ENCODE measurements around the gene EDDM3A.
"Not testable (repeated sequence)": the region's sequence is repeated elsewhere in the genome, so short reads cannot be mapped to it uniquely, and the experiment has no call there.

EDDM3A gene, protein sequence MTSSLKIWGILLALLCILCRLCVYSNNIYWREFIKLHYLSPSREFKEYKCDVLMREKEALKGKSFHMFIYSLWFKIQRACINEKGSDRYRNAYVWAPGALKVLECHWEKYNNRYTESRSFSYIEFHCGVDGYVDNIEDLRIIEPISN

DNA sequence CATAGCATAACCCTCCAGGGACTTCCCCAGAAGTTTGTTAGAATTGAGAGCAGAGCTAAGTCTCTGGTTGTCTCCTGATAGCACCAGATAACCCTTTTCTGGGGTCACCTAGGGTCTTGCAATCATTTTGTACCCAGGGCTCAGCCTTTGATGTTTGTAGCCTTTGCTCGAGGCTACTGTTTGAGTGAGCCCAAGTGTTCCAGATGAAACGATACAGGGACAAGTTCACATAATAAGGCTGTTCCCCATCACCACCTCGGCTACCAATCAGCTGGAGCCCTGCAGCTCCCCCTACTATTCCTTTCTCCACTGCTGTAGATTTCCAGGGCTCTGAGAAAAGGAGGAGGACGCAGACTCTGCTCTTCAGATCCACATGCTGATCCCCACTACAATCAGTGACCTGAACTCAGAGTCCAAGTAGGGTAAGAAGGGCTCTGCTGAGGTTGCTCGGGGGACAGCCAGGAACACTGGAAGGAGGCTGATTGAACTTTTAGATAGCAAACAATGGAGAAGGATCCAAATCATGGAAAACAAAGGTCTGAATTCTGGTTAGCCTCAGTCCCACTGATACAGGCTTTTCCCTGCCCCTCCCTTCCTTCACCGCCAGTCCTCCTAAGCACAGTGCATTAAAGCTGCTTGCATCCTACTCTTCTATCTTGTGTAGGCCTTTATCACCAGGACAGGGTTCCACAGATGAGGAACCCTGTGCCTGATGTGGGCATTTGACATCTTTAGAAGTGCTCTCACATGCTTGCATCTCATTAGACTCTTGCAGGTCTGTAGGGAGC lies at the start of gene EDDM3A:
Gene EDDM3A (plus strand): TSS at position 317 of the 788 bp plus-strand sequence. CDS start 1,694 bp downstream, outside the sequence.
- no peak for DNase-seq

DNA sequence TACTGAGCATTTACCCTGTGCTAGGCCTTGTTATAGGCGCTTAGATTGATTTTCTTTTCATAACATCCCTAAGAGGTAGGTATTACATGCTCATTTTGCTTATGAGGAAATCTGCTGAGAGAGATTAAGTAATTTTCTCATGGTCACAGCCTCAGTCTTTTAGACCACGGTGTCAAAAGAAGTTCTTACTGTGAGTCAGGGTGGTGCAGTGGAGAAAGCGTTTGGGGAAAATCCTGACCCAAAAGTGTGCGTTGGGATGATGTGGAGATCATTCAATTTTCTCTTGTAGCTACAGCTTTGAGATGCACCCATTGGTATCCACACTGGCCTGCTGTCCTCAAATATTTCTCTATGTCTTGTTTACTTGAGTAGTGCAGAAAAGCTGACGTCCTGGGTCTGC lies 48.9 kb upstream of the EDDM3A start:
- DNase-seq: no peak

DNA sequence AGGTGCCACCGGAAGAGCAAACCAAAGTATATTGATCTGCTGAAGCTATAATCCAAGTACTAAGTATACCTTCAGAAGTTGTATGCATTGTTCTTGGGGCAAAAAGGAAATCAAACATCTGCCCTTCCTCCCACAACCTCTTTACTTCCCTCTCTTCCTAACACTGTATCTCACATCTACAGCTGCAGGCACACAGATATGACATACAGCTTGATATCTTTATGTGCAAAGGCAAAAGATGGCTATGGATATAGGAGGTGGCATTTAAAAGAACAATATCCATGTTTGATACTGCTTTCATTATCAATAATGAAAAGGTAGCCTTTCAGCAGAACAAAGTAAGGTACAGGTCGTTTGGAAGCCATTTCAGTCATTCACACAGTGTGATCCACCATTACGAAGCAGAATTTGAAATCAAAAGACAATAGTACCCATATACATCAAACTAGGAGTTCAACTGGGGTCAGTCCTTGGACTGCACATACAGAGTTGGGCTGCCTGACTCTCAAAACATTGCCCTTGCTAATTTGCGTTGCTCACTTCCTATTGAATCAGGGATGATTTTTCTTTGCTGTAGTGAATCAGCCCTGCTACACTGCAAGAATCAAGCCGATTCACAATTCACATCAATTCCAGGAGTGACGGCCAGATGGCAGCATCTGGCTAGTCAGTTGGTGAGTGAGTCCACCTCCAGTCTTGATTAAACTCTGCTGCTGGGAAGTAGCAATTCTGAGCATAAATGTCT lies 48.2 kb upstream of the EDDM3A start:
- no peak for DNase-seq

DNA sequence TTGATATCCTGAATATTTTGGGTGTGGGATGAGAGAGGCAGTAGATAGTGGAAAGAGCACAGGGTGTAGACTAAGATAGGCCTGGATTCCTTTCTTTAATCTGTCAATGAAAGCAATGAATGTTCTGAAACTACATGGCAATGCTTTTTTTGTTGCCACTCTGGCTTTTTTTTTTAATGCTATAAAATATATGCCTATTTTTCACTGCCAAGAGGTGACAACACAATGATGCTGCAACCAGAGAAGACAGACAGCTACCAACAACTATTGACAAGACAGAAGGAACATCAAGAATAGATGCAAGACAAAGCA lies 47.7 kb upstream of the EDDM3A start:
- DNase-seq: no peak

DNA sequence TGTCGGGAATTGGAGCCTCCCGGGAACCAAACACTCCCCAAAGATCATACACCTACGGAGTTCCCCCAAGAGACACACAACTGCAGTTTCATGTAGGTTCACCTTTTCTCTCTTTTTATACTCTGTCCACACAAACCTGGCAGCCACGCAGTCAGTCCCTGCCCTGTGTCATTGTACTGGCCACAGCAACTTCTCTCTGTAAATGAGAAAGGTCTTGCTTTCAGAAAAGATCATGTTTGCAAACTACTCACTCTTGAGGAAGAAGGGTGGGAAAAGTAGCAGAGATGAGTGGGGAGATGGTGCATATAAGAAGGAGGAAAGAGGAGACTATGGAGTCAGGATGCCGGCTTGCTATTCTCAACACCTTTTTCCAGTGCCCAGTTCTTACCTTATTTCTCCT lies 46.8 kb upstream of the EDDM3A start:
- DNase-seq: no peak

DNA sequence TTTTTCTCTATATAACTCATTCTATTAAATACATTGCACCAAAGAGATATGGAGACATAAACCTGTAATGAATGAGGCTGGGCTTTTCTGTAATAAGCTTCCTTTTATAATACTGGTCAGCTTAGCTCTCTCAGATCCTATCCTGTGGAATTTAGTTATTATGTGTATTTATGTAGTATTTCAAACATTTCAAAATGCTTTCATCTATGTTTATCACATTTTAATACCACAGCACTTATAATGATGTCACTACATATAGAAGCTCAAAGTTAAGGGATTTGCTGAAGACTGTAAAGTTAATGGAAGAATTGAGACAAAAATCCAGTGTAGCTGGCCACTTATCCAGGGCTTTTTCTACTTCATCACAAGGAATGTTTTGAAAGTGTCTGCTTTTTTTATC lies 45.8 kb upstream of the EDDM3A start:
- DNase-seq: no peak

DNA sequence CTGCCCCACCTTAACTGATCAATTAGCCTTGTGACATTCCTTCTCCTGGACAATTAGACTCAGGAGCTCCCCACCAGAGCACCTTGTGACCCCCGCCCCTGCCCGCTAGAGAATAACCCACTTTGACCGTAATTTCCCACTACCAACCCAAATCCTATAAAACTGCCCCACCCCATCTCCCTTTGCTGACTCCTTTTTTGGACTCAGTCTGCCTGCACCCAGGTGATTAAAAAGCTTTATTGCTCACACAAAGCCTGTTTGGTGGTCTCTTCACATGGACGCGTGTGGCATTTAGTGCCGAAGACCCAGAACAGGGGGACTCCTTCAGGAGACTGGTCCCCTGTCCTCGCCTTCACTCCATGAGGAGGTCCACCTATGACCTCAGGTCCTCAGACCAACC lies 44.7 kb upstream of the EDDM3A start:
- DNase-seq: not testable (repeated sequence)

DNA sequence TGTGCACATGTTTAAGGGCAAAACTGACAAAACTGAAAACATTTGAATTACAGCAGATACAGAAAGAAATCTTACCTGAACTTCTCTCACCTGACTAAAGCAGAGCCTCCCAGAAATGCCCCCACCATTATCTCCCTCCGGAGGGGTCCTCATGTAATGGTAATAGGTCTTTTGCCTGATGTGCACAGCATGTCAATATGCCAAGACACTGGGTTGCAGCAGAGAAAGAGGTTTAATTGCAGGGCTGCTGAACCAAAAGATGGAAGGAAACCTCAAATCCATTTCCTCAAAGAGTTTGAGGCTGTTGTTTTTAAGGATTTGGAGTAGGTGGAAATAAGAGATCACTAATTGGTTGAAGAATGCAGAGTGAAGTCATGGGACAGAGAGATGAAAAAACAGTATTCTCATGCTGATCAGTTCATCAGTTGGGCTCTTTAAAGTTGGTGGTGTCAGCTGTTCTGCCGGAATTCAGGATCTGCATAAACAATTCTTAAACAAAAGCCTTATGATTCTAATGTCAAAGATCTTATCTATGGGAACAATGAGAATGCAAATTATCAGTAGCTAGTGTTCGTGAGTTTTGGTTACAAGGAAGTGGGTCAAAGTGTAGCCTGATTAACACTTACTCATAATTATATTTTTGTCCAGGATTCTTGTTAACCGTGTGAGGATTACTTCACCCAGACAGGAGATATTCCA lies 38.9 kb upstream of the EDDM3A start:
- no peak for DNase-seq

DNA sequence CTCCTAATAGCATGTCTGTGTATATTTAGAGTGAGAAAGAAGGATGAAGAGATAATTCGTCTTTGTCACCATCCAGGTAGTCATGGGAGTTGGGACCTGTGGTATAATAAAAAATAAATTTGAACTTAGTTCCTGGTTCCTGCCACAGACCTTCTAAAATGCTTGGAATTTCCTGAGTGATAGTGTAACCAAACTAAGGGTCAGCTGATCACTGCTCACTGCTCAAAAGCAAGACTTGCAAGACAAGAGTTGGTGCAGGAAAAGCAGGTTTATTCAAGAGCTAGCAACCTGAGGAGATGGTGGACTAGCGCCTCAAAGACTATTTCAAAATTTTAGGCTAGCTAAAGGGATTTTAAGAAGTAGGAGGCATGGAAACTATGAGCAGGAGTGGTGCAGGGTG lies 38.1 kb upstream of the EDDM3A start:
- no peak for DNase-seq

DNA sequence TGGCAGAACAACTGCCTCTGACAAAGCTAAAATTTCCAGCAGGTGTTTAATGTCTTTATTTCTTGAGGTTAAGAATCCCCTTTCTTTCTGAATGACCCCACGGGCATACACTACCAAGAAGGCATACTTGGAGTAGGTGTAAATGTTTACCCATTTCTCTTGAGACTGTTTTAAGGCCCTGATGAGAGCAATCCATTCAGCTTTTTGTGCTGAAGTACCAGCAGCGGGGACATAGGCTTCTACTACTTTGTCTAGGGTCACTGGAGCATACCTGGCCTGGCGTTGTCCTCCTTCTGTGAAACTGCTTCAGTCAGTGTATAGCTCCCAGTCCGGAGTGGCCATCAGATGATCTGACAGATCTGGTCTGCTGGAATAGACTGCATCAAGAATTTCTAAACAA lies 34.4 kb upstream of the EDDM3A start:
- no peak for DNase-seq

DNA sequence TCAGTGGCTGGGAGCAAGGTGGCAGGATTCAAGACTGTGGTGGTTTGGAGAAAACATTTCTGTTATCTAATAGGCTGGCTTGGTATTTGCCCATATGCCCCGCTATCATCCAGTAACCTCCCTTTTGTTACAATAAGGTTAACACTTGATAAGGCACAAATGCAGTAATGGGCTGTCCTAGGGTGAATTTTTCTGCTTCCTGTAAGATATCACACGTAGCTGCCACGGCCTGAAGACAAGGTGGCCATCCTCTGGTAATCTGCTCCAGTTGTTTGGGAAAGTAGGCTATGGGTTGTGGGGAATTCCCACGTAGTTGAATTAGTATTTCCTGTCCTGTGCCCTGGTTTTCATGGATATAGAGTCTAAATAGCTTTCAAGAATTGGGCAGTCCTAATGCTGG lies 34.0 kb upstream of the EDDM3A start:
- no peak for DNase-seq

DNA sequence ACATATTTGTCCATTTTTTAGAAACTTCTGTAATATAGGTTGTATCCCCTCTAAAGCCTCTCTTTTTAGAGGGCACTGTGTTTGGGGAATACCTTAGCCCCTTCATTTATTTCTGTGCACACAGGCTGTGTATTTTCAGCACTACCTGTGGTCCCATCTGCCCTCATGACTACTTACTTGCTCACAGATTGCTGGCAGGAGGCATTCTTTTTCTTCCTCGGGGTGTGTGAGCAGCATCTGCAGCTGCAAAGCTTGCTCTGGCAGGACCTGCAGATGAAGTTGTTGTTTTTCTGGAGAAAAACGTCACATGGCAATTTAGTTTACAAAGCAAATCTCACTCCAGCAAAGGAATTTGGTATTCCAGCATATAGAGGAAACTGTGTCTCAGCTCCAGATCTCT lies 32.8 kb upstream of the EDDM3A start:
- no peak for DNase-seq

DNA sequence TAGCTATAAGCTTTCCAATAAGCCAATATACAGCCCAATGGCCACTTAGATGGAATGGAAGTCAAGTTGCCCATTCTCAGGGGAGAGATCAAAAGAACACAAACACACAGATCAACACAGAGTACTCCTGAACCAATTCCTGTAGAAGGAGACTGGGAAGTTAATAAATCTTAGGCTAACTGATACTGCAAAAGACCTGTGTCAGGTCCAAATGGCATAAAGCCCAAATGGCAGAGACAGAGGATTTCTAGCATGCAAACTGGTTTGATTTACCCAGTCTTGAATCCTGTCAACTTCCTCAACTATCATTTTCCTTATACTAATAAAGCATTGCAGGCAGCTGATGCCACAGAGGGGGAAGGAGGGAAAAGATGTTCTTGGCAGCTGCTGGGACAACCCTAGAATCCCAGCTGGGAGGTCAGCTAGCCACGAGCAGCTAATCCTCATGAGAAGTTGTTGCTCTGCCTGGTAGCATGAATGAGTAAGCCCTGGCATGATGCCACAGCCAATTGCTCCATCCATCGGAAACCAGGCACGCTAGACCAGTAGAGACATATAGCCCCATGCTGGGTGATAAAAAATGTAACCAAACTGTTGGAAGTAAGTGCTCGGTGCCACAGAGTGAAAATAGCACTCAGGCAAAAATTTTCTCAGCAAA lies 31.0 kb upstream of the EDDM3A start:
- DNase-seq: no peak

DNA sequence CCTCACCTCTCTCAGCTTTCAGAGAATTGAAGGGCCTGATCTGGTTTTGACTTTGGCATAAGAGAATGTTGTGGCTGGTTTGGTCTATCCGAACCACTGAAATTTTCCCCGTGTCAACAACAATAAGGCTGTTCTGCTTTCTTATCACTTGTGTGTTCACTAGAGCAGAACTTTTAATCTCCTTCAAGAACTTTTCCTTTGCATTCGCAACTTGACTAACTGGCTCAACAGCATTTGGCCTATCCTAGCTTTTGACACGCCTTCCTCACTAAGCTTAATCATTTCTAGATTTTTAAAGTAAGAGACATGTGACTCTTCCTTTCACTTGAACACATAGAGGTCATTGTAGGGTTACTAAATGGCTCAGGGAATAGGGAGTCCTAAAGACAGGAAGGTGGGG lies 25.9 kb upstream of the EDDM3A start:
- no peak for DNase-seq

DNA sequence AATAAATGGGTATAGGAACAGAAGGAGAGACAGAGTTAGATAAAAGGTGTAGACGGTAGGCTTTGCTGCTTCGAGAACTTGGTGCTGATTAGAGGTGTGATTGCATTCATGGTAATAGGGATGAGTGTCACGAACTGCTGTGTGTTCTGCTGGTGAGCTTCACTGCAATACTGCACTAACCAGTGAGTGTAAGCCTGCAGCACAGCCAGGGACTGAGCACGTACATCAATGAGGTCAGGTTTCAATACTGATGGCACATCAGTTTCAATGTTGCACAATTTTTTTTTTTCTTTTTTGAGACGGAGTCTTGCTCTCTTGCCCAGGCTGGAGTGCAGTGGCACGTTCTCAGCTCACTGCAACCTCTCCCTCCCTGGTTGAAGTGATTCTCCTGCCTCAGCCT lies 24.9 kb upstream of the EDDM3A start:
- no peak for DNase-seq

DNA sequence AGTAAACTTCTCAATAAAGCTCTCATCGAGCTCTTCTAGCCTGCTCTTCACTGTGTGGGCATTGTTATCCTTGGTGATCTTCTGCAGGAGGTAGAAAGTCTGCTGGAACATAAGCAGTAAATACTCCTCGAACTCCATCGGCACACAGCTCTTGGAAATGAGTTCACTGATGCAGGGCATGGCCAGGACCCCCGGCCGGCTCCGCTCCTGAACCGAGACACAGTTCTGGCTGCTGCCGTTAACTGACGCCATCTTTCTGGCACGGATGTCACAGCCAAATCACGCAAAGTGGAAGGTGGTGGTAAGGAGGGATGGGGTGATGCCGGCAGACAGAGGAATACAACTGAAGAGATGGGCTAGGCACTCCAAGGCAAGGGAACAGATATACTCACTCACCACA lies 23.7 kb upstream of the EDDM3A start:
- DNase-seq: no peak

DNA sequence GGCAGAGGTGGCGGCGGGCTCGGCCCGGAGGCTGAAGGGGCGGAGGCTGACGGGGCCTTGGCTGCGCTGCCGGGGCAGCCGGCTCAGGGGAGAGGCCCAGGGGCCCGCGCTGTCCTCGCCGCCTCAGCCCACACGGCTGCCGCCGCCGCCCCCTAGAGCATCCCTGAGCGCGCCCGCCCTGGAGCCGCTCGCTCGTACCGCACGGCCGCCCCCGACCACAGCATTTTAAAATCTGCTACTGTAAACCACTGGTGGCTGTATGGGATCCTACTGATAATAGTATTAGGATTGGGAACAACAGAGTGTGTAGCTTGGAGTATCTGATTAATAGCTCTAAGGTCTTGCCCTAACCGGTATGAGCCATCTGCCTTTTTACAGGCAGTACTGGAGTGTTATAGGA lies 22.2 kb upstream of the EDDM3A start:
- no peak for DNase-seq

DNA sequence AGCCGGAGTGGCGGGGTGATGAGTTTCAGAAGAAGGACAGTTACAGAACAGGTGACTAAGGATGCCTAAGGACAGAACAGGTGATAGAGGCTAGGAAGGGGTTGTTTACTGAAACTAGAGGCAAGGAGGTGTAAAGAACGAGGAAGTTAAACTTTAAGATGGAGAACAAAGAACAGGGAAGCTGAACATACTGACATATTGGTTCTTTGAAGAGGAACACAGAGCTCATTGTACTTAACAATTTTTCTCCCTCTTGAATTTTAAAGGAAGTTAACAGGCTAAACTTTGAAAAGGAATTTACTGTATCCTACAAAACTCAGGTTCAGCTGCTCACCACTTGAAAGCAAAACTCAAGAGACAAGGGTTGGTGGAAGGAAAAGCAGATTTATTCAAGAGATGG lies 19.6 kb upstream of the EDDM3A start:
- DNase-seq: not testable (repeated sequence)

DNA sequence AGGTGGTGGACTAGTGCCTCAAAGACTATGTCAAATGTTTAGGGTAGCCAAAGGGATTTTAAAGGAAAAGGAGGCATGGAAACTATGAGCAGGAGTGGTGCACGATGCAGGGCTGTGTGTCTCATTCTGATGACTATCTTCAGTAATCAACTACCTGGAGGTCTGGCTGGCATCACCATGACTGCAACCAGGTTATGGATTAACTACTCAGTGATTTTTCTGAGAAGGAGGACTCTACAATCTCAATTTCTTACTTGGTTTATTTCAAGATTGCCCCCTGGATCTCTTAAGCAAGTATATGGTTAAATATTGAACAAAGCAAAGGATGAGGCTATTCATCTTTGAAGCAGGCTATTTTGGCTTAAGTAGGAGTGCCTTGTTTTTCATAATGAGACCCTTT lies 19.2 kb upstream of the EDDM3A start:
- DNase-seq: no peak

DNA sequence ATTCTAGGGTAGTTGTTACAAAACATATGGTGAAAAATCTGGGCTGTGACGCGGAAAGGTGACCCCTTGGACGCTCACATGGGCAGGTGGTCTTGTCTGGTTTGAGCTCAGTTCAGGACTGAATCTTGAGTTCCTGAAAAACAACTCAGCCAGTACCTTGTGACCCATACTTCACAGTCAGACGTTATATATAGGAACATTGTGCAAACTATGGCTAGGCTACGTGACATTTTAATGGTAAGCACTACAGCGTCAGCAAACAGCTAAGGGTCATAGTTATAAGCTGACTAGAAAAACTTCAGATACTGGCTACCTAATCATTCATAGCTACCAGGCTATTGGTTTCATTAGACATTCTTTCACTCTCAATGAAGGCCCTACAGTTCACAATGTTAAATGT lies 14.8 kb upstream of the EDDM3A start:
- no peak for DNase-seq

DNA sequence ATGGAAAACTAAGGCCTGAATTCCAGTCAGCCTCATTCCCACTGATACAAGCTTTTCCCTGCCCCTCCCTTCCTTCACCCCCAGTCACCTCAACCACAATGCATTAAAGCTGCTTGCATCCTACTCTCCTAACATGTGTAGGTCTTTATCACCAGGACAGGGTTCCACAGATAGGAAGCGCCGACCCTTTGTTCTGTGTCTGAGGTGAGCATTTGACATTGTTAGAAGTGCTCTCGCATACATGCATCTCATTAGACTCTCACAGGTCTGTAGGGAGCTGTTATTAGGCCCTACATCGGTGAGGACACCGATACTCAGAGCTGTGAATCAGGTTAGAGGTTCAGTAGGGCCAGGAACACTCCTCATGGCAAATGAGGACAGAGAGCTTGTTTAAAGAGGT lies 13.2 kb upstream of the EDDM3A start:
- DNase-seq: no peak

DNA sequence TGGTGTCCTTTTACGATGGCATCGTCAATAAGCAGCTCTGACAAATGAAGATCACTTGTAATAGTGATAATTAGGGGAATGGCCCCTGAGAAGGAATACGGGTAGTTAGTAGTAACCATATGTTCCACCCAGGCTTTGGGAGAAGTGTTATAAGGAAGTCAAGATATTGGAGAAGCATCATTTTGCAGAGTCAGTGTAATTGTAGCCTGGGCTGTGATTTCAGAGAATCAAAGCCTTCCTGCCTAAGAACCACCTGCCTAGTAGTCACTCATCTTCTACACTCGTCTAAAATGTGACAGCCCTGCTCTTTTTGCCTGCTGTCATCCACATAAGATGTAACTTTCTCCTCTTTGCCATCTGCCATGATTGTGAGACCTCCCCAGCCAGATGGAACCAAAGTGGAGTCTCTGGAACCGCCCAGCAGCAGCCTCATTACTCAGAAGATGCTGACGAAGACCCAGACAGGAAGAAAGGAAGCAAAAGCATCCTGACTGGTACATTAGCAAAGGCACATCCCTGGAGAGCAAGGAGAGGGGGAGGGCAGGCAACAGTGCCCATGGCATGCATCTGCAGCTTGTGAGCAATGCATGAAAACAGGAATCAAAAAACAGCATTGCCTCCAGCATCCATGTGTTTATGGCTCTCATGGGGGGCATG lies 12.6 kb upstream of the EDDM3A start:
- DNase-seq: no peak

Measured in NCI-H2029 (cell line).